ENCODE data around the gene ARHGAP11A.

- TF ChIP-seq CTCF (IDR thresholded peaks at IDR 0.05; ENCODE audit: extremely low read depth in 1 of 2, insufficient read depth in 1 of 2, low read depth in 1 of 2, low read length in 2 of 2) (no peak), MAX (IDR thresholded peaks at IDR 0.05; ENCODE audit: insufficient read depth, insufficient read length) (no peak), POLR2AphosphoS5 (IDR thresholded peaks at IDR 0.05; ENCODE audit: insufficient read depth, low read depth, low read length) (no peak)
Observed at GRCh38 chr15:32657198-32657883, 42.0 kb downstream of the ARHGAP11A start.

Measured in endothelial cell of umbilical vein (primary cell).